Stimulated activated CD8-positive, alpha-beta memory T cell treated with anti-CD3 and anti-CD28 coated beads, Interleukin-12 subunit alpha, Interleukin-12 subunit beta, amount 100 ng/mL, for 4 hours (primary cell): ENCODE measurements around the gene MC1R.
"Not testable (repeated sequence)": the region's sequence is repeated elsewhere in the genome, so short reads cannot be mapped to it uniquely, and the experiment has no call there.

Experiments
- DNase-seq: peaks from one replicate; pipeline ENCODE4 v3.0.0-alpha.2; 2020; ENCODE audit warnings: low read depth

Gene MC1R

GRCh38 chr16:89960966-89961365 is 42.3 kb downstream of the MC1R start:
- DNase-seq, result no peak

- DNase-seq, result no peak
These were observed 43.3 kb downstream of the MC1R start for GRCh38 chr16:89961920-89962319.

- no peak for DNase-seq
These were observed 44.3 kb downstream of the MC1R start for GRCh38 chr16:89962754-89963498.

GRCh38 chr16:89964201-89964600 is 45.5 kb downstream of the MC1R start:
- no peak for DNase-seq

GRCh38 chr16:89965447-89966225 is 47.0 kb downstream of the MC1R start:
- DNase-seq, result no peak

GRCh38 chr16:89966756-89967155 is 48.1 kb downstream of the MC1R start:
- no peak for DNase-seq

GRCh38 chr16:89967436-89967835 is 48.8 kb downstream of the MC1R start:
- not testable (repeated sequence) for DNase-seq

- not testable (repeated sequence) for DNase-seq
These were observed 49.4 kb downstream of the MC1R start for GRCh38 chr16:89968074-89968473.

GRCh38 chr16:89969741-89970410 is 51.2 kb downstream of the MC1R start:
- no peak for DNase-seq
